ENCODE results near the gene THRB. TPM values are rescaled to one million over a fixed set of nuclear protein-coding genes. Genes with fewer than 3 reads are reported as not detected.

The THRB gene
- total RNA-seq, 2 experiments from 2014 or later = not detected

GRCh38 chr3:24521420-24522145 lies 26.9 kb upstream of the THRB start:
- no peaks in the 10 kb centered on the region for H3K9me3 Mint-ChIP-seq (ENCODE audit: low read depth)
- CTCF ChIA-PET = no interaction called here
- no peak for DNase-seq
- H3K27ac Mint-ChIP-seq = no peak overlapping the region
- peaks cover 2% of the 10 kb centered on the region for H3K36me3 Mint-ChIP-seq
- no peak overlapping the region for H3K4me3 Mint-ChIP-seq
- peaks cover 3% of the 10 kb centered on the region for H3K4me1 Mint-ChIP-seq
- H3K27me3 Mint-ChIP-seq = peaks cover 43% of the 10 kb centered on the region
- no peak for ATAC-seq

GRCh38 chr3:24520976-24521419 lies 26.3 kb upstream of the THRB start:
- DNase-seq (no peak), ATAC-seq (no peak)
- Mint-ChIP-seq H3K27me3 (peaks cover 43% of the 10 kb centered on the region), H3K36me3 (peaks cover 2% of the 10 kb centered on the region), H3K27ac (no peak overlapping the region), H3K4me3 (no peak overlapping the region), H3K9me3 (ENCODE audit: low read depth) (no peaks in the 10 kb centered on the region), H3K4me1 (peaks cover 3% of the 10 kb centered on the region)
- CTCF ChIA-PET = no interaction called here

GRCh38 chr3:24520101-24520495 lies 25.4 kb upstream of the THRB start:
- ATAC-seq (no peak), DNase-seq (no peak)
- peaks cover 3% of the 10 kb centered on the region for H3K4me1 Mint-ChIP-seq
- H3K27me3 Mint-ChIP-seq = peaks cover 43% of the 10 kb centered on the region
- H3K4me3 Mint-ChIP-seq = no peak overlapping the region
- no peak overlapping the region for H3K27ac Mint-ChIP-seq
- H3K9me3 Mint-ChIP-seq (ENCODE audit: low read depth) = no peaks in the 10 kb centered on the region
- H3K36me3 Mint-ChIP-seq = peaks cover 2% of the 10 kb centered on the region
- CTCF ChIA-PET = no interaction called here

GRCh38 chr3:24519368-24520100 lies 24.9 kb upstream of the THRB start:
- H3K4me1 Mint-ChIP-seq = peaks cover 3% of the 10 kb centered on the region
- H3K27me3 Mint-ChIP-seq = peaks cover 43% of the 10 kb centered on the region

GRCh38 chr3:24518990-24519367 lies 24.3 kb upstream of the THRB start:
- DNase-seq = no peak
- ATAC-seq = no peak
- CTCF ChIA-PET = no interaction called here
- Mint-ChIP-seq H3K9me3 (ENCODE audit: low read depth) (no peaks in the 10 kb centered on the region), H3K36me3 (peaks cover 2% of the 10 kb centered on the region), H3K27me3 (peaks cover 43% of the 10 kb centered on the region), H3K4me3 (no peak overlapping the region), H3K27ac (no peak overlapping the region), H3K4me1 (peaks cover 3% of the 10 kb centered on the region)

More at GRCh38 chr3:24519368-24520100, 24.9 kb upstream of the THRB start:
- Mint-ChIP-seq H3K36me3 (peaks cover 2% of the 10 kb centered on the region), H3K9me3 (ENCODE audit: low read depth) (no peaks in the 10 kb centered on the region), H3K4me3 (no peak overlapping the region), H3K27ac (no peak overlapping the region)
- CTCF ChIA-PET = no interaction called here
- ATAC-seq (no peak), DNase-seq (no peak)

- no peaks in the 10 kb centered on the region for H3K9me3 Mint-ChIP-seq (ENCODE audit: low read depth)
- ATAC-seq (no peak), DNase-seq (no peak)
- no peaks in the 10 kb centered on the region for H3K36me3 Mint-ChIP-seq
- H3K4me1 Mint-ChIP-seq = no peaks in the 10 kb centered on the region
- CTCF ChIA-PET = no interaction called here
- H3K27ac Mint-ChIP-seq = no peak overlapping the region
- H3K27me3 Mint-ChIP-seq = peaks cover 5% of the 10 kb centered on the region
- H3K4me3 Mint-ChIP-seq = no peak overlapping the region
Observed at GRCh38 chr3:24514119-24514518, 19.5 kb upstream of the THRB start.

- no peak for DNase-seq
- Mint-ChIP-seq H3K4me3 (no peak overlapping the region), H3K36me3 (no peaks in the 10 kb centered on the region), H3K27me3 (no peaks in the 10 kb centered on the region), H3K27ac (no peak overlapping the region), H3K9me3 (ENCODE audit: low read depth) (no peaks in the 10 kb centered on the region), H3K4me1 (no peaks in the 10 kb centered on the region)
- no peak for ATAC-seq
- CTCF ChIA-PET = no interaction called here
Observed at GRCh38 chr3:24513463-24513862, 18.8 kb upstream of the THRB start.

- no peaks in the 10 kb centered on the region for H3K27me3 Mint-ChIP-seq
Observed at GRCh38 chr3:24512564-24513197, 18.0 kb upstream of the THRB start.

GRCh38 chr3:24510030-24510648 lies 15.5 kb upstream of the THRB start:
- H3K4me1 Mint-ChIP-seq = no peaks in the 10 kb centered on the region
- H3K36me3 Mint-ChIP-seq = no peaks in the 10 kb centered on the region
- ATAC-seq = no peak
- H3K4me3 Mint-ChIP-seq = no peak overlapping the region
- H3K9me3 Mint-ChIP-seq (ENCODE audit: low read depth) = no peaks in the 10 kb centered on the region
- CTCF ChIA-PET = no interaction called here
- H3K27me3 Mint-ChIP-seq = peaks cover 2% of the 10 kb centered on the region
- DNase-seq = no peak
- H3K27ac Mint-ChIP-seq = no peak overlapping the region

More at GRCh38 chr3:24512564-24513197, 18.0 kb upstream of the THRB start:
- no peaks in the 10 kb centered on the region for H3K4me1 Mint-ChIP-seq
- ATAC-seq = no peak
- no peaks in the 10 kb centered on the region for H3K9me3 Mint-ChIP-seq (ENCODE audit: low read depth)
- CTCF ChIA-PET = no interaction called here
- no peak overlapping the region for H3K27ac Mint-ChIP-seq
- H3K4me3 Mint-ChIP-seq = no peak overlapping the region
- DNase-seq = no peak
- no peaks in the 10 kb centered on the region for H3K36me3 Mint-ChIP-seq

GRCh38 chr3:24508423-24508839 lies 13.8 kb upstream of the THRB start:
- Mint-ChIP-seq H3K4me3 (no peak overlapping the region), H3K27ac (no peak overlapping the region), H3K4me1 (no peaks in the 10 kb centered on the region), H3K9me3 (ENCODE audit: low read depth) (peaks cover 1% of the 10 kb centered on the region), H3K36me3 (no peaks in the 10 kb centered on the region), H3K27me3 (peaks cover 2% of the 10 kb centered on the region)
- DNase-seq (no peak), ATAC-seq (no peak)
- CTCF ChIA-PET = no interaction called here

GRCh38 chr3:24507776-24508422 lies 13.2 kb upstream of the THRB start:
- no peaks in the 10 kb centered on the region for H3K36me3 Mint-ChIP-seq
- H3K27ac Mint-ChIP-seq = no peak overlapping the region
- no peaks in the 10 kb centered on the region for H3K4me1 Mint-ChIP-seq
- H3K4me3 Mint-ChIP-seq = no peak overlapping the region
- peaks cover 2% of the 10 kb centered on the region for H3K27me3 Mint-ChIP-seq
- CTCF ChIA-PET = no interaction called here
- ATAC-seq = no peak
- H3K9me3 Mint-ChIP-seq (ENCODE audit: low read depth) = peaks cover 1% of the 10 kb centered on the region
- no peak for DNase-seq

GRCh38 chr3:24506966-24507775 lies 12.5 kb upstream of the THRB start:
- H3K27ac Mint-ChIP-seq = no peak overlapping the region
- H3K9me3 Mint-ChIP-seq (ENCODE audit: low read depth) = peaks cover 1% of the 10 kb centered on the region
- DNase-seq = no peak
- no peaks in the 10 kb centered on the region for H3K36me3 Mint-ChIP-seq
- H3K4me1 Mint-ChIP-seq = no peaks in the 10 kb centered on the region
- CTCF ChIA-PET = no interaction called here
- ATAC-seq = no peak
- H3K4me3 Mint-ChIP-seq = no peak overlapping the region
- H3K27me3 Mint-ChIP-seq = peaks cover 5% of the 10 kb centered on the region

Measured in activated CD8-positive, alpha-beta memory T cell treated with anti-CD3 and anti-CD28 coated beads, Interleukin-2, amount 10 ng/mL, durations not matched to agents 7 days and 5 days (primary cell).